H1 (cell line): ENCODE measurements around the gene CCDC60. TPM values are rescaled to one million over a fixed set of nuclear protein-coding genes. Genes with fewer than 3 reads are reported as not detected.

Experiments used
- CTCF ChIA-PET: fragments of 300-600 bp; sonication (Branson Sonifier 250); formaldehyde crosslinking; loops from one replicate; lab custom pipeline; 2021; ENCODE audit not compliant: partially characterized antibody; lab: Charles Lee
- POLR2A ChIA-PET: fragments of 300-600 bp; sonication (Branson Sonifier 250); formaldehyde crosslinking; loops from one replicate; lab custom pipeline; 2021; ENCODE audit warnings: inconsistent platforms; ENCODE audit not compliant: partially characterized antibody; lab: Charles Lee
- DNase-seq, 2 experiments: peaks; one replicate each; pipeline versions ENCODE4 v3.0.0 to v3.0.0-alpha.2; 2010 to 2022; ENCODE audit warnings: low spot score in 2 of 2, low read depth in 1 of 2, mixed read lengths in 1 of 2
- FAIRE-seq: peaks from 2 replicates; lab custom pipeline; 2011; peaks lifted over from hg19 to GRCh38; lab: Jason Lieb, UNC
- H2AFZ ChIP-seq: 2 replicates; pipeline ENCODE4 v1.8.1; 2012; ENCODE audit warnings: low read length, inconsistent platforms
- H2AK5ac ChIP-seq: 2 replicates; pipeline ENCODE4 v1.6.1; 2013; ENCODE audit warnings: low read depth, low read length
- H2BK120ac ChIP-seq: replicated peaks from 2 replicates; pipeline ENCODE3; 2013; ENCODE audit warnings: low read depth, low read length, inconsistent platforms
- H2BK12ac ChIP-seq: 2 replicates; pipeline ENCODE4 v1.6.1; 2013; ENCODE audit warnings: low read depth, low read length
- H2BK15ac ChIP-seq: 2 replicates; pipeline ENCODE4 v1.6.1; 2013; ENCODE audit warnings: low read length
- H2BK20ac ChIP-seq: 2 replicates; pipeline ENCODE4 v1.6.1; 2013; ENCODE audit warnings: low read length
- H2BK5ac ChIP-seq: 2 replicates; pipeline ENCODE4 v1.6.1; 2013; ENCODE audit warnings: low read depth, low read length
- H3K14ac ChIP-seq: 2 replicates; pipeline ENCODE4 v1.6.1; 2013; ENCODE audit warnings: inconsistent platforms; ENCODE audit not compliant: insufficient read length
- H3K18ac ChIP-seq: 2 replicates; pipeline ENCODE4 v1.6.1; 2013; ENCODE audit warnings: low read length; ENCODE audit errors: extremely low read depth
- H3K23ac ChIP-seq: 2 replicates; pipeline ENCODE4 v1.6.1; 2013; ENCODE audit warnings: inconsistent platforms; ENCODE audit not compliant: insufficient read length
- H3K23me2 ChIP-seq: 2 replicates; pipeline ENCODE4 v1.6.1; 2013; ENCODE audit warnings: low read depth, low read length
- H3K27ac ChIP-seq: 2 replicates; pipeline ENCODE4 v1.6.1; 2011; ENCODE audit warnings: low read depth, low read length, inconsistent platforms
- H3K27me3 ChIP-seq, 4 experiments: replicated peaks in 1 of 4; 1 replicate in 1 of 4; 2 replicates in 3 of 4; pipeline versions ENCODE4 v1.6.1 to v1.8.1; 2011 to 2013; ENCODE audit warnings: low read length in 3 of 4, mild to moderate bottlenecking in 3 of 4, inconsistent platforms in 2 of 4, mixed read lengths in 2 of 4, moderate library complexity in 1 of 4; ENCODE audit not compliant: control insufficient read depth in 3 of 4, insufficient read depth in 3 of 4; ENCODE audit errors: extremely low read depth in 1 of 4
- H3K36me3 ChIP-seq, 4 experiments: 2 replicates each; pipeline versions ENCODE4 v1.6.1 to v1.8.1; 2011 to 2013; ENCODE audit warnings: mild to moderate bottlenecking in 4 of 4, low read length in 3 of 4, moderate library complexity in 2 of 4, control low read depth in 1 of 4, inconsistent platforms in 1 of 4; ENCODE audit not compliant: insufficient read depth in 4 of 4, control insufficient read depth in 2 of 4
- H3K4ac ChIP-seq: replicated peaks from 2 replicates; pipeline ENCODE3; 2013; ENCODE audit warnings: low read length, low read depth, mixed read lengths, inconsistent platforms; ENCODE audit not compliant: insufficient read length
- H3K4me1 ChIP-seq, 4 experiments: replicated peaks in 1 of 4; 1 replicate in 1 of 4; 2 replicates in 3 of 4; pipeline versions ENCODE4 v1.6.1 to v1.8.1; 2011 to 2013; ENCODE audit warnings: low read length in 3 of 4, inconsistent platforms in 2 of 4, mixed read lengths in 1 of 4; ENCODE audit not compliant: insufficient read depth in 4 of 4, control insufficient read depth in 3 of 4
- H3K4me2 ChIP-seq, 2 experiments: 2 replicates each; pipeline versions ENCODE4 v1.6.1 to v1.8.1; 2011 to 2013; ENCODE audit warnings: low read depth in 2 of 2, low read length in 2 of 2, control low read depth in 1 of 2, inconsistent platforms in 1 of 2, mild to moderate bottlenecking in 1 of 2; ENCODE audit not compliant: insufficient read depth in 1 of 2
- H3K4me3 ChIP-seq, 4 experiments: fragments of 200-600, 300-600 bp in 1 of 4; sonication (generic), shearing (Covaris generic), sonication (Bioruptor Twin) in 1 of 4; 2 replicates each; pipeline versions ENCODE4 v1.5.1 to v1.8.1; 2011 to 2016; ENCODE audit warnings: low read length in 4 of 4, low read depth in 3 of 4, control low read depth in 2 of 4, inconsistent platforms in 2 of 4, mild to moderate bottlenecking in 2 of 4, mixed read lengths in 1 of 4, moderate library complexity in 1 of 4; ENCODE audit not compliant: insufficient read depth in 2 of 4; ENCODE audit errors: extremely low read depth in 1 of 4
- H3K56ac ChIP-seq: replicated peaks from 2 replicates; pipeline ENCODE3; 2013; ENCODE audit warnings: low read depth, mild to moderate bottlenecking, mixed read lengths, low read length, inconsistent platforms; ENCODE audit not compliant: insufficient read length
- H3K79me1 ChIP-seq: 2 replicates; pipeline ENCODE4 v1.6.1; 2013; ENCODE audit warnings: low read depth, low read length, control low read depth
- H3K79me2 ChIP-seq, 2 experiments: 2 replicates each; pipeline versions ENCODE4 v1.6.1 to v1.8.1; 2012 to 2013; ENCODE audit warnings: low read length in 2 of 2, mild to moderate bottlenecking in 2 of 2, inconsistent platforms in 1 of 2; ENCODE audit not compliant: insufficient read depth in 2 of 2, control insufficient read depth in 1 of 2
- H3K9ac ChIP-seq, 4 experiments: replicated peaks in 1 of 4; 1 replicate in 1 of 4; 2 replicates in 3 of 4; pipeline versions ENCODE4 v1.6.1 to v1.8.1; 2011 to 2013; ENCODE audit warnings: low read depth in 3 of 4, low read length in 3 of 4, control low read depth in 2 of 4, mild to moderate bottlenecking in 2 of 4, moderate library complexity in 2 of 4, inconsistent platforms in 1 of 4; ENCODE audit errors: extremely low read depth in 1 of 4
- H3K9me3 ChIP-seq, 2 experiments: 2 replicates each; pipeline versions ENCODE4 v1.6.1 to v1.8.1; 2012 to 2013; ENCODE audit warnings: mild to moderate bottlenecking in 2 of 2, moderate library complexity in 2 of 2, control low read depth in 1 of 2, inconsistent platforms in 1 of 2, low read depth in 1 of 2, low read length in 1 of 2, mixed read lengths in 1 of 2; ENCODE audit not compliant: insufficient read depth in 2 of 2
- H4K20me1 ChIP-seq, 2 experiments: replicated peaks in 1 of 2; 2 replicates each; pipeline versions ENCODE3 to v1.8.1; 2011 to 2013; ENCODE audit warnings: inconsistent platforms in 2 of 2, low read length in 2 of 2, mild to moderate bottlenecking in 1 of 2; ENCODE audit not compliant: insufficient read depth in 2 of 2, control insufficient read depth in 1 of 2
- H4K5ac ChIP-seq: 2 replicates; pipeline ENCODE4 v1.6.1; 2013; ENCODE audit warnings: low read length, low read depth, mixed read lengths, inconsistent platforms; ENCODE audit not compliant: insufficient read length
- H4K8ac ChIP-seq: 2 replicates; pipeline ENCODE4 v1.8.0; 2013; ENCODE audit warnings: mild to moderate bottlenecking, moderate library complexity, low read length, inconsistent platforms; ENCODE audit not compliant: insufficient read depth; ENCODE audit errors: extremely low read depth
- H4K91ac ChIP-seq: replicated peaks from 2 replicates; pipeline ENCODE3; 2013; ENCODE audit warnings: low read length, mixed read lengths, inconsistent platforms; ENCODE audit not compliant: insufficient read length
- CBX8 ChIP-seq: fragments of 300-800, 300-1000 bp; sonication (generic); IDR thresholded peaks from 2 replicates; pipeline ENCODE4 v1.7.1; 2016; ENCODE audit warnings: low read depth, low read length, borderline replicate concordance
- RFX5 ChIP-seq: IDR thresholded peaks from 2 replicates; pipeline ENCODE4 v1.6.1; 2011; ENCODE audit warnings: low read depth, low read length, improper control_type of control experiment, borderline replicate concordance
- YY1 ChIP-seq: IDR thresholded peaks from 2 replicates; pipeline ENCODE4 v1.6.1; 2011; ENCODE audit warnings: low read depth, mild to moderate bottlenecking, low read length
- WGBS, 2 experiments: shearing (Covaris generic) in 1 of 2; methylation state at CpG; one replicate each; pipeline versions ENCODE4 v1.1.6 to v1.1.7; 2013 to 2015; ENCODE audit warnings: low lambda C conversion rate in 2 of 2, mixed read lengths in 2 of 2, inconsistent platforms in 1 of 2, low coverage in 1 of 2, missing lambda C conversion rate in 1 of 2; ENCODE audit not compliant: insufficient replicate concordance in 2 of 2, insufficient coverage in 1 of 2, insufficient read length in 1 of 2; ENCODE audit errors: extremely low coverage in 1 of 2, missing lambda C conversion rate in 1 of 2; 5-methylcytosine and 5-hydroxymethylcytosine counted together
- polyA plus RNA-seq, 7 experiments: library from polyadenylated mRNA; depleted of rRNA in 3 of 7; stranded (reverse) in 5 of 7; unstranded in 2 of 7; fragments of >200 nt in 5 of 7; fragments of 200-250 nt in 2 of 7; gene quantifications; 1 replicate in 5 of 7; 2 replicates in 1 of 7; 4 replicates in 1 of 7; pipeline versions ENCODE4 v1.2.1 to v1.2.3, GENCODE V29; 2011 to 2013; ENCODE audit warnings: missing spikeins in 2 of 7, mixed read lengths in 2 of 7
- total RNA-seq: library from RNA; stranded (reverse); fragmentation: NEBNext Ultra II Directional; extraction: Animal tissue kit (Norgen Biotek cat#: 25700); gene quantifications from 2 replicates; pipeline ENCODE4 v1.2.1, GENCODE V29; 2021

Gene CCDC60
- total and polyA plus RNA-seq, 2 of the 8 experiments (the other 6 are each of a cell fraction or from before 2014, with no cell fraction given) = 0.05 TPM; not detected in 1

DNA sequence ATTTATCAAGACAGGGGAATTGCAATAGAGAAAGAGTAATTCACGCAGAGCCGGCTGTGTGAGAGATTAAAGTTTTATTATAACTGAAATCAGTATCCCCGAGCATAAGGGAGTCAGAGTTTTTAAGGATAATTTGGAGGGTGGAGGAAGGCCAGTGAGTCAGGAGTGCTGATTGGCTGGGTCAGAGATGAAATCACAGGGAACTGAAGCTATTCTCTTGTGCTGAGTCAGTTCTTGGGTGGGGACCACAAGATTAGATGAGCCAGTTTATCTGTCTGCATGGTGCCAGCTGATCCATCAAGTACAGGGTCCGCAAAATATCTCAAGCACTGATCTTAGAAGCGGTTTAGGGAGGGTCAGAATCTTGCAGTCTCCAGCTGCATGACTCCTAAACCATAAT, 96.6 kb downstream of the CCDC60 start:
- Histone ChIP-seq H2BK12ac (no peak overlapping the region), H3K4me3 (no peak overlapping the region), H3K4me1 (peaks cover 0 to 2% (median 0%) of the 10 kb centered on the region in 4 experiments; a peak in 2 of 7 replicates), H3K18ac (no peak overlapping the region), H2BK15ac (no peak overlapping the region), H3K23me2 (no peaks in the 10 kb centered on the region), H2BK120ac (no peak overlapping the region), H3K27ac (no peak overlapping the region), H2BK20ac (no peak overlapping the region), H2AK5ac (no peak overlapping the region), H4K91ac (no peak overlapping the region), H2AFZ (no peak overlapping the region), H3K23ac (no peak overlapping the region), H3K79me2 (no peaks in the 10 kb centered on the region), H3K27me3 (no peaks in the 10 kb centered on the region), H3K9me3 (peaks cover 0 to 6% of the 10 kb centered on the region in 2 experiments; a peak in 1 of 4 replicates), H4K5ac (no peak overlapping the region), H3K14ac (no peak overlapping the region), H3K4me2 (no peak overlapping the region), H2BK5ac (no peak overlapping the region), H3K79me1 (no peaks in the 10 kb centered on the region), H3K4ac (no peak overlapping the region), H3K36me3 (no peaks in the 10 kb centered on the region), H3K9ac (no peak overlapping the region), H4K8ac (no peak overlapping the region), H4K20me1 (no peaks in the 10 kb centered on the region), H3K56ac (no peak overlapping the region)
- POLR2A ChIA-PET = no interaction called here
- CTCF ChIA-PET = interaction anchor here (0.6 to 3.5 kb wide), 4 partner anchors 11 to 416 kb away, joined by 3 to 31 read pairs (median 4); no protein-coding TSS in a partner anchor
- FAIRE-seq = no peak
- DNase-seq = no peak
- no peak for TF ChIP-seq RFX5
- TF ChIP-seq CBX8 = no peak
- no peak for TF ChIP-seq YY1
- WGBS, 2 experiments = 95% methylated on average over 5 of the region's 5 CpGs; no CpG with 5 or more reads in 1 of the 2 experiments
